Uterus (tissue), 2 donors: ENCODE data around the gene WIZ.

ENCODE experiments used
- CTCF ChIP-seq, 4 experiments: fragments of 200-600 bp in 2 of 4; fragments of 450-650 bp in 2 of 4; sonication (generic) in 2 of 4; IDR thresholded peaks; one replicate each; pipeline ENCODE4 v1.5.1; 2016 to 2019; ENCODE audit warnings: antibody characterized with exemption in 4 of 4, mild to moderate bottlenecking in 2 of 4, moderate library complexity in 1 of 4
- POLR2A ChIP-seq, 2 donors: fragments of 450-650 bp; IDR thresholded peaks; one replicate each; pipeline ENCODE4 v1.6.1; 2016; ENCODE audit warnings: antibody characterized with exemption in 2 of 2, mild to moderate bottlenecking in 1 of 2, moderate library complexity in 1 of 2

GRCh38 chr19:15433519-15434069 is 16.2 kb downstream of the WIZ start:
- no peak for TF ChIP-seq CTCF (IDR thresholded peaks at IDR 0.05)
- no peak for TF ChIP-seq POLR2A (IDR thresholded peaks at IDR 0.05)
